ENCODE data around the gene OLFM1.

Gene OLFM1

GRCh38 chr9:135045928-135046738 is 41.3 kb upstream of the OLFM1 start:
- no peak overlapping the region for H3K4me2 ChIP-seq
- H2AFZ ChIP-seq (ENCODE audit: low read depth) = no peak overlapping the region
- H3K27me3 ChIP-seq (ENCODE audit: insufficient read depth, low read depth) = peaks cover 30% of the 10 kb centered on the region; the same call in 1 of the 2 replicates
- no peaks in the 10 kb centered on the region for H4K20me1 ChIP-seq (ENCODE audit: insufficient read depth)
- no peak for TF ChIP-seq CTCF (conservative IDR thresholded peaks at IDR 0.05; ENCODE audit: low read depth, low read length)
- H3K36me3 ChIP-seq (ENCODE audit: insufficient read depth) = no peaks in the 10 kb centered on the region
- no peaks in the 10 kb centered on the region for H3K79me2 ChIP-seq (ENCODE audit: insufficient read depth, low read depth)
- no peak overlapping the region for H3K27ac ChIP-seq
- H3K4me1 ChIP-seq (ENCODE audit: low read depth, poor library complexity, severe bottlenecking) = no peaks in the 10 kb centered on the region
- no peak overlapping the region for H3K9ac ChIP-seq
- no peak overlapping the region for H3K4me3 ChIP-seq (IDR thresholded peaks at IDR 0.05; ENCODE audit: insufficient read depth, low read depth, low read length)

- Histone ChIP-seq H3K27me3 (ENCODE audit: insufficient read depth, low read depth) (peaks cover 25% of the 10 kb centered on the region; the same call in 1 of the 2 replicates), H3K4me2 (no peak overlapping the region), H3K9ac (no peak overlapping the region), H3K4me3 (IDR thresholded peaks at IDR 0.05; ENCODE audit: insufficient read depth, low read depth, low read length) (no peak overlapping the region), H4K20me1 (ENCODE audit: insufficient read depth) (no peaks in the 10 kb centered on the region), H3K4me1 (ENCODE audit: low read depth, poor library complexity, severe bottlenecking) (no peaks in the 10 kb centered on the region), H3K27ac (no peak overlapping the region), H3K79me2 (ENCODE audit: insufficient read depth, low read depth) (no peaks in the 10 kb centered on the region), H3K36me3 (ENCODE audit: insufficient read depth) (no peaks in the 10 kb centered on the region), H2AFZ (ENCODE audit: low read depth) (no peak overlapping the region)
- no peak for TF ChIP-seq CTCF (conservative IDR thresholded peaks at IDR 0.05; ENCODE audit: low read depth, low read length)
Measured at GRCh38 chr9:135046739-135047350, 40.6 kb upstream of the OLFM1 start.

DNA sequence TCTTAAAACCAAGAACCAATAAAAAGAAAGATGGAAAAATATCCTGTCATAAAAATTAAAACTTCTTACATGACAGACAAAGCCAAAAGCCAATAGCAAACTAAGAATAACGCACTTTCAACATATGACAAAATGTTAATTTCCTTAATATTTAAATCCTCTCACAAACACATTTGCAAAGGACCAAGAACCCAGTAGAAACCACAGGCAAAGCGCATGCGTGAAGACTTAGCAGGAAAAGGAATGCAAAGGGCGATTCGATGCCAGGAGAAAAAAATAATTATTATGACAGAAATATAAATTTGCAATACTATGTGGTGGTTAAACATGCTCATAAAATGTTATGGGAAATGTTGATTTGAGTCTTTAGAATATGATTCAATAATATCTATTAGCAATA is 39.9 kb upstream of the OLFM1 start:
- Histone ChIP-seq H3K27ac (no peak overlapping the region), H3K79me2 (ENCODE audit: insufficient read depth, low read depth) (no peaks in the 10 kb centered on the region), H4K20me1 (ENCODE audit: insufficient read depth) (no peaks in the 10 kb centered on the region), H3K27me3 (ENCODE audit: insufficient read depth, low read depth) (peaks cover 22% of the 10 kb centered on the region; the same call in 1 of the 2 replicates), H2AFZ (ENCODE audit: low read depth) (no peak overlapping the region), H3K9ac (no peak overlapping the region), H3K4me1 (ENCODE audit: low read depth, poor library complexity, severe bottlenecking) (no peaks in the 10 kb centered on the region), H3K36me3 (ENCODE audit: insufficient read depth) (no peaks in the 10 kb centered on the region), H3K4me3 (IDR thresholded peaks at IDR 0.05; ENCODE audit: insufficient read depth, low read depth, low read length) (no peak overlapping the region), H3K4me2 (no peak overlapping the region)
- no peak for TF ChIP-seq CTCF (conservative IDR thresholded peaks at IDR 0.05; ENCODE audit: low read depth, low read length)

- Histone ChIP-seq H3K27me3 (ENCODE audit: insufficient read depth, low read depth) (peaks cover 20% of the 10 kb centered on the region; the same call in 1 of the 2 replicates), H3K27ac (no peak overlapping the region), H3K4me3 (IDR thresholded peaks at IDR 0.05; ENCODE audit: insufficient read depth, low read depth, low read length) (no peak overlapping the region), H3K79me2 (ENCODE audit: insufficient read depth, low read depth) (no peaks in the 10 kb centered on the region), H2AFZ (ENCODE audit: low read depth) (no peak overlapping the region), H4K20me1 (ENCODE audit: insufficient read depth) (no peaks in the 10 kb centered on the region), H3K4me1 (ENCODE audit: low read depth, poor library complexity, severe bottlenecking) (no peaks in the 10 kb centered on the region), H3K9ac (no peak overlapping the region), H3K36me3 (ENCODE audit: insufficient read depth) (no peaks in the 10 kb centered on the region), H3K4me2 (no peak overlapping the region)
- no peak for TF ChIP-seq CTCF (conservative IDR thresholded peaks at IDR 0.05; ENCODE audit: low read depth, low read length)
Measured at GRCh38 chr9:135048046-135048757, 39.3 kb upstream of the OLFM1 start.

Measured in KMS-11 (cell line).